Stimulated activated CD8-positive, alpha-beta memory T cell treated with anti-CD3 and anti-CD28 coated beads, Interleukin-15, amount 100 ng/mL, for 4 hours (primary cell): ENCODE results near the gene POLDIP3.

ENCODE experiments used
- DNase-seq, 2 donors: peaks; one replicate each; pipeline ENCODE4 v3.0.0-alpha.2; 2020; ENCODE audit warnings: low read depth in 2 of 2

Gene POLDIP3

GRCh38 chr22:42642806-42643633 lies 28.3 kb upstream of the POLDIP3 start:
- DNase-seq = no peak

DNA sequence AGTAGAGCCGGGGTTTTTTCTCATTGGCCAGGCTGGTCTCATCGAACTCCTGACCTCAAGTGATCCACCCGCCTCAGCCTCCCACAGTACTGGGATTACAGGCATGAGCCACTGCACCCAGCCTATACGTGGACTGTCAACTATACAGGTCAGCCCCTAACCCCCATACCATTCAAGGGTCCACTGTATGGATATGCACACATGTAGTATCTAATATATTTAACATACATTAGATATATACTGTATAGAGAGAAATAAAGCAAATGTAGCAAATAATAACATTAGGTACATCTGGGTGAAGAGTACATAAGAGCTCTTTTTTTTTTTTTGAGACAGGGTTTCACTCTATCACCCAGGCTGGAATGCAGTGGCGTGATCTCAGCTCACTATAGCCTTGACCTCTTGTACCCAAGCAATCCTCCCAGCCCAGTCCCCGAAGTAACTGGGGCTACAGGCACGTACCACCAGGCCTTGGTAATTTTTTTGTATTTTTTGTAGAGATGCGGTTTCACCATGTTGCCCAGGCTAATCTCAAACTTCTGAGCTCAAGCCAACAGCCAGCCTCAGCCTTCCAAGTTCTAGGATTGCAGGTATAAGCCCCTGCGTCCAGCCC lies 27.2 kb upstream of the POLDIP3 start:
- no peak for DNase-seq

DNA sequence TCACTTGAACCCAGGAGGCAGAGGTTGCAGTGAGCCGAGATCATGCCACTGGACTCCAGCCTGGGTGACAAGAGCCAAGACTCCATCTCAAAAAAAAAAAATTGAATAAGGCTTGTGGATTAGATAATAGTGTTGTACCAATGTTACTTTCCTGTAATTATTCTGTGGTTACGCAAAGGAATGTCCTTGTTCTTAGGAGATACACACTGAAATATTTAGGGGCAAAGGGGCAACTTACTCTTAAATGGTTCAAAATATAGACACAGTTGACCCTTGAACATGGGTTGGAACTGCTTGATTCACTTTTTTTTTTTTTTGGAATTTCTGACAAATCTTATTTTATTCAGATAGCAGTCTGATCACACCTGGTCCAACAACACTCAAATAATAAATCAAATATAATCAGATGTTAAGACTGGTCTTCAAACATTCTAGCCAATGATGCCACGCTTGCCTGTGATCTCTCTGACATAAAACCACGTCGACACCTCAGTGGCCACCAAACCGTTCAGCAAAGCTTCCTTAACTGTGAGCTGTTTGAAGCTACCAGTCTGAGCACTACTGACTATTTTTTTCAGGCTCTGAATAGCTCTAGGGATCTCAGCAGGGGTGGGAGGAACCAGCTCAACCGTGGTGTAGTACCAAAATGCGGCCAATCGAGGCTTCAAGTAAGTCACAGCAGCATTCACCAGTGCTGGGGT lies 25.0 kb upstream of the POLDIP3 start:
- DNase-seq = no peak

- no peak for DNase-seq
Observed at GRCh38 chr22:42637555-42637954, 22.9 kb upstream of the POLDIP3 start.

DNA sequence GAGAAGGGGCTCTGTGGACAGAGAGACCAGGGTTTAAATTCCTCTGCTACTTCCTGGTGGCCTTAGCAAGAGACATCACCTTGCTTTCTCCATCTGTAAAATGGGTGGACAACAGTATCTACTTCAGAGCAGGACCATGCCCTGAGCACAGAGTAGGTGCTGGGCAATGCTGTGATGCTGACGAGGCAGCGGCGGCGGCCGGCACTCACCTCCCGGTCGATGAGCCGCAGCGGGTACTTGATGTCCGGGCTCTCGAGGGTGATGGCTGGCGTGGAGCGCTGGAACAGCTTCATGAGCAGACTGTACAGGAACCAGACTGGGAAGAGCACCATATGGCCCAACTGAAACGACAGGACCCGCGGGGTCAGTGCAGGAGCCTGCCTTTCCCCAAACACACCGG lies 21.8 kb upstream of the POLDIP3 start:
- DNase-seq = no peak

GRCh38 chr22:42635531-42635930 lies 20.8 kb upstream of the POLDIP3 start:
- DNase-seq = no peak

DNA sequence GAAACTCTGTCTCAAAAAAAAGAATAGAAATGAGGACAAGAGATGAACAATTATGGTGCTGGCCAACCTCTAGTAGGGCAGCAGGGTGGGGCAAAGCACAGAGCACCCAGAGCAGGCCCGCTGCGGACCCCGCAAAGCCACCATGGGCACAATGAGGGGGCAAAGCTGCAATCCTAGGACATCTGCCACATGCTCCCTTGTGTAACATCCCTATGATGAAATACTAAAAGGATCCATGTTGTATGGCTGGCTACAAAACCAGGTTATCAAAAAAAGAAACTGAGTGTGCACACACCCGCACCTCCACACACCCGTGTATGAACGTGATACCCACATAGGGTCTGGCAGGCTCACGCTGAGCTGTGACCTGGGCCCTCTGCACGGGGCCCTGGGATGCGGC lies 18.3 kb upstream of the POLDIP3 start:
- DNase-seq = no peak

- DNase-seq = no peak
Observed at GRCh38 chr22:42632096-42632495, 17.4 kb upstream of the POLDIP3 start.

DNA sequence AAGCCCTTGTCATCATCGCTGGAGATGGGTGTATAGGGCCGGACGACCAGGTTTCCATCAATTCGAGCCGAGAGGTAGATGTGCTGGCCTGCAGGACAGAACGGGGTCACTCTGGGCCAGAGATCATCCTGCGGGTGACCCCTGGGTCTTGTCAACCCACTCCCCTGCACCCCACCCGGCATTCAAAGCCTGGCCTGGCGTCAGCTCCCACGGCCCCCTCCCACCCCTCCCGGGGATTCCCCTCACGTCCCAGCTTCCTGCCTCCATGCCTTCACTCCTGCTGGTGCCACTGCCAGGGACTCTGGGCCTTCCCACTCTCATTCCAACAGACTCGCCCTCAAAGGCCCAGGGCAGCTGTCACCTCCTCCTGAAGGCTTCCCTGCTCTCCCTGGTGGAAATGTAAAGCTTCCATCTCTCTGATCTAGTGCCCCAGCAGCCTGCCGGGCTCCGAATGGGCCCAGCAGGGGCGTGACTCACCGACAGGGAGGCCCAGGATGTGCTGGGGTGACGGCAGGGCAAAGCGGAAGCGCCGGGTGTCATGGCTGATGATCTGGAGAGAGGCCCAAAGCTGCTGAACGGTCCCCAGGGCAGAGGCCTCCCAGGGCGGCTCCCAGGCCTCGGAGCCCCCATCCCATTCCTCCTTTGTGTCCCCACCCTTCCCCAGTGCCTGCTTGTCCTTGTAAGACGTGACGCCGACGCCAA lies 16.4 kb upstream of the POLDIP3 start:
- DNase-seq = no peak

DNA sequence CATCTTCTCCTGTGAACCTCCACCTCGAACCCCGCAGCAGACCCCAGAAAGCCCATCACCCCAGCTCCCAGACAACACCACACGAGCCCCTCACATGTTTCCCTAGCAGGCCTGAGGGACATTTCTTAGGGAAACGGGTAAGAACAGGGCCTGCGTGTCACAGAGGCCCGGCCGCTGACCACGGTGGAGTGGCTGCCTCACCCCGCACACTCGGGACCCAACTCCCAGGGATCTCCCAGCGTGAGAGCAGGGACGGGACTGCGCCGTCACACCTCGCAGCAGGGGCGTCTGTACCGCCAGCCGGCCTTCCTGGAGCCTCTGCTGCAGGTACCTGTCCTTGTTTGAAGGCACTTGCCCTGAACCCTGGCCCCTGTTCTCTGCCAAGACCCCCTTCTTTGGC lies 15.5 kb upstream of the POLDIP3 start:
- no peak for DNase-seq

DNA sequence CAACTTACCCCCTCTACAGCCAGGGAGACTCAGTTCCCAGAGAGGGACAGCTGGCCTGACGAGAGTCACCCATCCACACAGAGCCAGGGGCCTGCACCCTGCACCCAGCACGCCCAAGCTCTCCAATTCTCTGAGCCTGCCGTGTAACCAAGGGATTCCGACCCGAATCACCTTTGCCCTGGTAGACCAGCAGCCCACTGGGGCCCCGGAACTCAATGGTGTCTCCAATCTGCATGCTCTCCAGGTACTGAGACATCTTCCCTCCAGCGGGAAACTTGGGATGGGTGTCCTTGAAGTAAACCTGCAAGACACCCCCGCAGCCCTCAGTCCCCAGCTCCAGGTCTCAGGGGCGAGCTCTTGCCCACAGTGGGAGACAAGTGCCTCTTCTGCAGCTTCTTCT lies 13.3 kb upstream of the POLDIP3 start:
- no peak for DNase-seq

GRCh38 chr22:42626951-42627625 lies 12.4 kb upstream of the POLDIP3 start:
- no peak for DNase-seq

DNA sequence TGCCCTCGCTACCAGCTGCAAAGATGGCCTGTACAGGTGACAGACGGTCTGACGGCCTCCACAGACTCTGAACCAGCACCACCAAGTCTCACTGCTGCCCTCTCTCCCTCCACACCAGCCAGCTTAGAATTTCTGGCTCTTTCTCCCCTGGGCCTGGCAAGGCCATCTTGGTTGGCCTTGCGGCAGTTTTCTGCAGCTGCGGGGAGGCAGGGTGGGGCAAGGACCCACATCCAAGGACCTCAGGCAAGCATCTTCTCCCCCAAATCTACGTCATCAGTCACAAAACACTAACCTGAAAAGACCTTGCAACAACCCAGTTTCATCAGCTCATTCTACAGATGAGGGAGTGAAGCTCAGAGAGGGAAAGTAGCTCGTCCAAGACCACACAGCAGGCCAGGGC lies 11.7 kb upstream of the POLDIP3 start:
- DNase-seq = no peak

- DNase-seq = no peak
Observed at GRCh38 chr22:42625416-42625815, 10.7 kb upstream of the POLDIP3 start.

DNA sequence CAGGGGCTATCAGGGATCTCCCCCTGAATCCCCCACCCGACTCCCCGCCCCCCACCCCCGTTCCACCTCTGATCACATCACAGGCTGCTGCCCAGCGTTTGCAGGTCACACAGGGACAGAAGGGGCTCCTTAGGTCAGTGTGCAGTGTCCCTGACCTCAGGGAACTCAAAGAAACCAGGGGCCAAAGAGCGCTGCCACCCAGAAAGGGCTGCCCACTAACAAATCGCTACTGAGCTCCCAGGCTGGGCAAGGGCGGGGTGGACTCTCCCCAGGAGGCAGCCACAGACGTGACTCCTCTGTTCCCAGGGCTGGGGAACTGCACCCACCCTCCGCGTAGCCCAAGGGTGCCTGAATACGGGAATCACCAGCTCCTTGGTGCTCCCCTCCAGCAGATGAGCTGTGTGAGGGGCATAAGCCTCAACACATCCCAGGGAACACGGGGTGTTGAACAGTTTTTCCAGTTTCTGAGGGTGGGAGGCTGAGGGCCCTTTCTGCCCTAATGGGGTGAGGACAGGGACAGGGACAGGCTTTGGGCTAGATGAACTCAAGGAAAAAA lies 9.9 kb upstream of the POLDIP3 start:
- DNase-seq = no peak

GRCh38 chr22:42623756-42624441 lies 9.2 kb upstream of the POLDIP3 start:
- no peak for DNase-seq

GRCh38 chr22:42623301-42623751 lies 8.6 kb upstream of the POLDIP3 start:
- no peak for DNase-seq

GRCh38 chr22:42622061-42622710 lies 7.5 kb upstream of the POLDIP3 start:
- no peak for DNase-seq

- no peak for DNase-seq
Observed at GRCh38 chr22:42621505-42622002, 6.9 kb upstream of the POLDIP3 start.

- DNase-seq = no peak
Observed at GRCh38 chr22:42620084-42620483, 5.4 kb upstream of the POLDIP3 start.
